Measurements from ENCODE around the gene SCLY.

DNA sequence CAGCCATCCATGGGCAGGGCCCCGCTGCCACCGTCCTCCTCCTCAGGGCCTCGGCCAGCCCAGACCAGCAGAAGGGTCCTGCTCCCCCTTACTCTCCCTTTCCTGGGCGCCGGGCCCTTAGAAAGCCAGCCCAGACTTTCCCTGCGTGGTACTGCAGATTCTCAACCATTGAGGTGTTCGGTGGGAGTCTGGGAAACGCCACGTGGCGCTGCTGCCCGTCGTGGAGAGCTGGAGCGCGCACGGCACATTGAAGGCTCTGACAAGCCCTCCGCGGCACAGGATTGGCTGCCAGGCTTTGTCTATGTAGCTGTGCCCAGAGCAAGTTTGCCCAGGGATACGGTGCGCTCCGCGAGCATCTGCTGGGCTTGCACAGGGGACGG is 67.2 kb downstream of the SCLY start:
- TF ChIP-seq, protein P1, sequence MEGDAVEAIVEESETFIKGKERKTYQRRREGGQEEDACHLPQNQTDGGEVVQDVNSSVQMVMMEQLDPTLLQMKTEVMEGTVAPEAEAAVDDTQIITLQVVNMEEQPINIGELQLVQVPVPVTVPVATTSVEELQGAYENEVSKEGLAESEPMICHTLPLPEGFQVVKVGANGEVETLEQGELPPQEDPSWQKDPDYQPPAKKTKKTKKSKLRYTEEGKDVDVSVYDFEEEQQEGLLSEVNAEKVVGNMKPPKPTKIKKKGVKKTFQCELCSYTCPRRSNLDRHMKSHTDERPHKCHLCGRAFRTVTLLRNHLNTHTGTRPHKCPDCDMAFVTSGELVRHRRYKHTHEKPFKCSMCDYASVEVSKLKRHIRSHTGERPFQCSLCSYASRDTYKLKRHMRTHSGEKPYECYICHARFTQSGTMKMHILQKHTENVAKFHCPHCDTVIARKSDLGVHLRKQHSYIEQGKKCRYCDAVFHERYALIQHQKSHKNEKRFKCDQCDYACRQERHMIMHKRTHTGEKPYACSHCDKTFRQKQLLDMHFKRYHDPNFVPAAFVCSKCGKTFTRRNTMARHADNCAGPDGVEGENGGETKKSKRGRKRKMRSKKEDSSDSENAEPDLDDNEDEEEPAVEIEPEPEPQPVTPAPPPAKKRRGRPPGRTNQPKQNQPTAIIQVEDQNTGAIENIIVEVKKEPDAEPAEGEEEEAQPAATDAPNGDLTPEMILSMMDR (conservative IDR thresholded peaks at IDR 0.05; ENCODE audit: low read depth, low read length): no peak
- TF ChIP-seq EZH2 (IDR thresholded peaks at IDR 0.05; ENCODE audit: borderline replicate concordance, low read depth, low read length, poor library complexity, severe bottlenecking): no peak
